OCI-LY3 (cell line): ENCODE measurements around the gene SCN4B.

Experiments used
- CTCF ChIP-seq: fragments of 200-600, 300-600 bp; sonication (generic); IDR thresholded peaks from 2 replicates; pipeline ENCODE4 v1.5.1; 2014; ENCODE audit warnings: antibody characterized with exemption, low read length, low read depth
- EZH2phosphoT487 ChIP-seq: fragments of 200-600 bp; shearing (Covaris generic); IDR thresholded peaks from 2 replicates; pipeline ENCODE4 v1.6.1; 2018; ENCODE audit warnings: antibody characterized with exemption, mixed run types, low read depth

- TF ChIP-seq CTCF: no peak
- TF ChIP-seq EZH2phosphoT487: no peak
These were observed 1.4 kb upstream of the SCN4B start for GRCh38 chr11:118153976-118154375.
